GM19351 (cell line): ENCODE data around the gene KRT82.
"Not testable (repeated sequence)": the region's sequence is repeated elsewhere in the genome, so short reads cannot be mapped to it uniquely, and the experiment has no call there.

Source experiments
- ATAC-seq: cut with Tn5 transposase; IDR thresholded peaks from one replicate; pipeline ENCODE4 v1.9.1; 2021; ENCODE audit warnings: mild to moderate bottlenecking, moderate library complexity; ENCODE audit not compliant: unreplicated experiment

The KRT82 gene

GRCh38 chr12:52413202-52413601 lies 7.1 kb upstream of the KRT82 start:
- no peak for ATAC-seq

GRCh38 chr12:52411815-52412214 lies 5.7 kb upstream of the KRT82 start:
- ATAC-seq: no peak

- ATAC-seq: not testable (repeated sequence)
Observed at GRCh38 chr12:52410589-52411248, 4.6 kb upstream of the KRT82 start.

GRCh38 chr12:52407918-52408317 lies 1.8 kb upstream of the KRT82 start:
- ATAC-seq: no peak

- ATAC-seq: no peak
Observed at GRCh38 chr12:52404951-52405350, 1.2 kb downstream of the KRT82 start.

- no peak for ATAC-seq
Observed at GRCh38 chr12:52403561-52403960, 2.6 kb downstream of the KRT82 start.

- no peak for ATAC-seq
Observed at GRCh38 chr12:52402873-52403540, 3.1 kb downstream of the KRT82 start.

GRCh38 chr12:52402377-52402776 lies 3.8 kb downstream of the KRT82 start:
- ATAC-seq: no peak

GRCh38 chr12:52401926-52402325 lies 4.2 kb downstream of the KRT82 start:
- ATAC-seq: no peak

- no peak for ATAC-seq
Observed at GRCh38 chr12:52401526-52401925, 4.6 kb downstream of the KRT82 start.

GRCh38 chr12:52400906-52401305 lies 5.2 kb downstream of the KRT82 start:
- ATAC-seq: no peak

- ATAC-seq: no peak
Observed at GRCh38 chr12:52399756-52400155, 6.4 kb downstream of the KRT82 start.

- no peak for ATAC-seq
Observed at GRCh38 chr12:52398176-52398575, 8.0 kb downstream of the KRT82 start.

- no peak for ATAC-seq
Observed at GRCh38 chr12:52396656-52397055, 9.5 kb downstream of the KRT82 start.

- no peak for ATAC-seq
Observed at GRCh38 chr12:52395761-52396434, 10.2 kb downstream of the KRT82 start.

- ATAC-seq: no peak
Observed at GRCh38 chr12:52394836-52395405, 11.2 kb downstream of the KRT82 start.

- no peak for ATAC-seq
Observed at GRCh38 chr12:52392465-52393007, 13.6 kb downstream of the KRT82 start.

- no peak for ATAC-seq
Observed at GRCh38 chr12:52391618-52392002, 14.5 kb downstream of the KRT82 start.

- ATAC-seq: no peak
Observed at GRCh38 chr12:52390739-52391617, 15.2 kb downstream of the KRT82 start.
